Dermis lymphatic vessel endothelial cell (primary cell): Measurements from ENCODE around the gene XG. TPM values are rescaled to one million over a fixed set of nuclear protein-coding genes. Genes with fewer than 3 reads are reported as not detected.

Experiments
- total RNA-seq: library from RNA; depleted of rRNA; stranded (reverse); fragments of >200 nt; gene quantifications from 2 replicates; pipeline ENCODE4 v1.2.1, GENCODE V29; 2014

Gene XG
- 0.09 and 0.11 TPM in 2 replicates for total RNA-seq

GRCh38 chrX:2751874-2752300, at the start of gene XG:
Gene XG (plus strand): TSS chrX:2752040. CDS start chrX:2752275, 235 bp downstream.

GRCh38 chrX:2828344-2828958, 76.6 kb downstream of the XG start, which contains the start of gene GYG2:
Gene GYG2 (plus strand): TSS chrX:2828930. CDS start chrX:2830189, 1,259 bp downstream.

Other genes starting within 250 kb of the XG start
- 170 and 208 TPM in 2 replicates for gene CD99, start 60.7 kb upstream of the XG start, total RNA-seq
- gene GYG2, start 76.9 kb downstream of the XG start, total RNA-seq = 0.17 and 0.43 TPM in 2 replicates
- gene ARSD, start 177.3 kb downstream of the XG start, total RNA-seq = 18.1 and 18.4 TPM in 2 replicates